A549 (cell line): ENCODE measurements around the gene DUOX1.
A peak's percentile ranks its signal among the peaks of the same experiment; 100 is the strongest.

Experiments used
- KDM1A ChIP-seq: fragments of 200-600 bp; sonication (generic); IDR thresholded peaks from 2 replicates; pipeline ENCODE4 v1.6.1; 2016; ENCODE audit warnings: low read depth, mild to moderate bottlenecking
- NFE2L2 ChIP-seq: fragments of 150-350 bp; conservative IDR thresholded peaks from 2 replicates; pipeline ENCODE4 v1.6.1; 2014; ENCODE audit warnings: low read length
- POLR2A ChIP-seq: IDR thresholded peaks from 2 replicates; pipeline ENCODE4 v1.6.1; 2012; ENCODE audit warnings: mild to moderate bottlenecking, low read length
- TF ChIP-seq, protein P1 (sequence below): fragments of >200 bp; sonication (Bioruptor Twin); formaldehyde crosslinking; IDR thresholded peaks from 3 replicates; pipeline ENCODE4 v1.5.1; 2016
- TF ChIP-seq, protein P2 (sequence below): fragments of >200 bp; sonication (Bioruptor Twin); formaldehyde crosslinking; IDR thresholded peaks from 3 replicates; pipeline ENCODE4 v1.6.1; 2016
- TF ChIP-seq, protein P3 (sequence below): fragments of 200-600 bp; sonication (generic); IDR thresholded peaks from 2 replicates; pipeline ENCODE4 v1.6.1; 2016; ENCODE audit warnings: antibody characterized with exemption, mild to moderate bottlenecking, moderate library complexity

DNA sequence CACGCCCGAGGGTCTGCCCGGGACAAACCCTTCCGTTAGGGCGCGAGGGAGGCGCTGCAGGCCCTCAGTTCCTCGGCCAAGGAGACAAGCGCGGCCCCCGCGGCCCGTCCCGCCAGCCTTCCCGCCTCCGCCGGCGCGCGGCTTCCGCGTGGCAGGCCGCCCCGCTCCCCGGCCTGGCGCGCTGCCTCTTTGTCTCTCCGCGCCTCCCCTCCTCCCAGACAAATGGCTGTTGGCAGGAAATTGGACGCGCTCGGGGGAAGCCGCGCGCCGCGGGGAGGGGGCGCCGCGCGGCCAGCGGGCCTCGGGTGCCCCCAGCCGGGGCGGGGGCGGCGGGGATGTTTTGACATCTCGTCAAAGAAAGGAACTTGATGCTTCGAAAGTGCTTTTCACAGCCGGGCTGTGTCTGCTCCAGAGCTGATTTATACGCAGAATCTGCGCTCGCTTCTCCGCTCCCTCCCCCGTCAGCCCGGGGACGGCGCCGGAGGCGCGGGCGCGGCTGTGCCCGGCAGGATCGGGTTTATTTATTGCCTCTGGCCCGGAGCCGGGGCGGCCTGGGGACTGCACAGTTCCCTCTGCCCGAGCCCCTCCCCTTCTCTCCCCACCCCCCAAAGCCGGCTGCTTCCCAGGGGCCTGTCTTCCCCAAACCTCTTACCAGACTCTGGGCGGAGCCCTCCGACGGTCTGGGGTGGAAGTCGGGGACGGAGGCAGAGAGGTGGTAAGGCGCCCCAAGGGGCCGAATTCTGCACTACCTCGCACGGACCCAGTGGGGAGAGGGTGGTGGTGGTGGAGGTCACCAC is 37.2 kb downstream of the DUOX1 start:
- TF ChIP-seq, protein P1, sequence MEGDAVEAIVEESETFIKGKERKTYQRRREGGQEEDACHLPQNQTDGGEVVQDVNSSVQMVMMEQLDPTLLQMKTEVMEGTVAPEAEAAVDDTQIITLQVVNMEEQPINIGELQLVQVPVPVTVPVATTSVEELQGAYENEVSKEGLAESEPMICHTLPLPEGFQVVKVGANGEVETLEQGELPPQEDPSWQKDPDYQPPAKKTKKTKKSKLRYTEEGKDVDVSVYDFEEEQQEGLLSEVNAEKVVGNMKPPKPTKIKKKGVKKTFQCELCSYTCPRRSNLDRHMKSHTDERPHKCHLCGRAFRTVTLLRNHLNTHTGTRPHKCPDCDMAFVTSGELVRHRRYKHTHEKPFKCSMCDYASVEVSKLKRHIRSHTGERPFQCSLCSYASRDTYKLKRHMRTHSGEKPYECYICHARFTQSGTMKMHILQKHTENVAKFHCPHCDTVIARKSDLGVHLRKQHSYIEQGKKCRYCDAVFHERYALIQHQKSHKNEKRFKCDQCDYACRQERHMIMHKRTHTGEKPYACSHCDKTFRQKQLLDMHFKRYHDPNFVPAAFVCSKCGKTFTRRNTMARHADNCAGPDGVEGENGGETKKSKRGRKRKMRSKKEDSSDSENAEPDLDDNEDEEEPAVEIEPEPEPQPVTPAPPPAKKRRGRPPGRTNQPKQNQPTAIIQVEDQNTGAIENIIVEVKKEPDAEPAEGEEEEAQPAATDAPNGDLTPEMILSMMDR = peak; percentile 32; the same call in 1 of the 3 replicates
- TF ChIP-seq POLR2A (peak; percentile 26), KDM1A (no peak), NFE2L2 (no peak)
- TF ChIP-seq, protein P2, sequence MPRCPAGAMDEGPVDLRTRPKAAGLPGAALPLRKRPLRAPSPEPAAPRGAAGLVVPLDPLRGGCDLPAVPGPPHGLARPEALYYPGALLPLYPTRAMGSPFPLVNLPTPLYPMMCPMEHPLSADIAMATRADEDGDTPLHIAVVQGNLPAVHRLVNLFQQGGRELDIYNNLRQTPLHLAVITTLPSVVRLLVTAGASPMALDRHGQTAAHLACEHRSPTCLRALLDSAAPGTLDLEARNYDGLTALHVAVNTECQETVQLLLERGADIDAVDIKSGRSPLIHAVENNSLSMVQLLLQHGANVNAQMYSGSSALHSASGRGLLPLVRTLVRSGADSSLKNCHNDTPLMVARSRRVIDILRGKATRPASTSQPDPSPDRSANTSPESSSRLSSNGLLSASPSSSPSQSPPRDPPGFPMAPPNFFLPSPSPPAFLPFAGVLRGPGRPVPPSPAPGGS = no peak
- TF ChIP-seq, protein P3, sequence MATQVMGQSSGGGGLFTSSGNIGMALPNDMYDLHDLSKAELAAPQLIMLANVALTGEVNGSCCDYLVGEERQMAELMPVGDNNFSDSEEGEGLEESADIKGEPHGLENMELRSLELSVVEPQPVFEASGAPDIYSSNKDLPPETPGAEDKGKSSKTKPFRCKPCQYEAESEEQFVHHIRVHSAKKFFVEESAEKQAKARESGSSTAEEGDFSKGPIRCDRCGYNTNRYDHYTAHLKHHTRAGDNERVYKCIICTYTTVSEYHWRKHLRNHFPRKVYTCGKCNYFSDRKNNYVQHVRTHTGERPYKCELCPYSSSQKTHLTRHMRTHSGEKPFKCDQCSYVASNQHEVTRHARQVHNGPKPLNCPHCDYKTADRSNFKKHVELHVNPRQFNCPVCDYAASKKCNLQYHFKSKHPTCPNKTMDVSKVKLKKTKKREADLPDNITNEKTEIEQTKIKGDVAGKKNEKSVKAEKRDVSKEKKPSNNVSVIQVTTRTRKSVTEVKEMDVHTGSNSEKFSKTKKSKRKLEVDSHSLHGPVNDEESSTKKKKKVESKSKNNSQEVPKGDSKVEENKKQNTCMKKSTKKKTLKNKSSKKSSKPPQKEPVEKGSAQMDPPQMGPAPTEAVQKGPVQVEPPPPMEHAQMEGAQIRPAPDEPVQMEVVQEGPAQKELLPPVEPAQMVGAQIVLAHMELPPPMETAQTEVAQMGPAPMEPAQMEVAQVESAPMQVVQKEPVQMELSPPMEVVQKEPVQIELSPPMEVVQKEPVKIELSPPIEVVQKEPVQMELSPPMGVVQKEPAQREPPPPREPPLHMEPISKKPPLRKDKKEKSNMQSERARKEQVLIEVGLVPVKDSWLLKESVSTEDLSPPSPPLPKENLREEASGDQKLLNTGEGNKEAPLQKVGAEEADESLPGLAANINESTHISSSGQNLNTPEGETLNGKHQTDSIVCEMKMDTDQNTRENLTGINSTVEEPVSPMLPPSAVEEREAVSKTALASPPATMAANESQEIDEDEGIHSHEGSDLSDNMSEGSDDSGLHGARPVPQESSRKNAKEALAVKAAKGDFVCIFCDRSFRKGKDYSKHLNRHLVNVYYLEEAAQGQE = no peak
